Measurements from ENCODE around the gene SOD2.

- TF ChIP-seq FOSL2 (CRISPR knock-in tag; IDR thresholded peaks at IDR 0.05) (no peak), CC2D1A (CRISPR knock-in tag; IDR thresholded peaks at IDR 0.05) (no peak), RXRA (CRISPR knock-in tag; IDR thresholded peaks at IDR 0.05) (no peak), U2AF2 (IDR thresholded peaks at IDR 0.05; ENCODE audit: low read depth, low read length) (no peak), SMARCE1 (IDR thresholded peaks at IDR 0.05; ENCODE audit: borderline replicate concordance) (no peak), POLR2A (IDR thresholded peaks at IDR 0.05; ENCODE audit: insufficient read depth in 1 of 2, low read depth in 2 of 2, low read length in 2 of 2) (no peak), ZNF772 (CRISPR knock-in tag; IDR thresholded peaks at IDR 0.05) (no peak), ZBTB26 (CRISPR knock-in tag; IDR thresholded peaks at IDR 0.05; ENCODE audit: borderline replicate concordance) (no peak), EP300 (IDR thresholded peaks at IDR 0.05; ENCODE audit: low read depth in 2 of 2, low read length in 2 of 2) (no peak), EP300 (CRISPR knock-in tag; IDR thresholded peaks at IDR 0.05; ENCODE audit: borderline replicate concordance) (no peak), SMAD3 (CRISPR knock-in tag; IDR thresholded peaks at IDR 0.05) (no peak), SP140L (CRISPR knock-in tag; IDR thresholded peaks at IDR 0.05; ENCODE audit: borderline replicate concordance) (no peak), ATF6 (CRISPR knock-in tag; conservative IDR thresholded peaks at IDR 0.05) (no peak), MAFG (CRISPR knock-in tag; IDR thresholded peaks at IDR 0.05) (no peak)
Measured at GRCh38 chr6:159724778-159725177, 31.7 kb upstream of the SOD2 start.
